IPS-18a (cell line): ENCODE measurements around the gene PRR5.

ENCODE experiments used
- H3K27ac ChIP-seq: one replicate; pipeline ENCODE4 v1.5.1; 2013; ENCODE audit warnings: low read length
- H3K27me3 ChIP-seq: one replicate; pipeline ENCODE4 v1.6.1; 2013; ENCODE audit warnings: mild to moderate bottlenecking, low read length; ENCODE audit not compliant: control insufficient read depth, insufficient read depth
- H3K36me3 ChIP-seq: one replicate; pipeline ENCODE4 v1.6.1; 2013; ENCODE audit warnings: low read depth, low read length; ENCODE audit not compliant: control insufficient read depth
- H3K4me1 ChIP-seq: one replicate; pipeline ENCODE4 v1.6.1; 2013; ENCODE audit warnings: low read depth, low read length; ENCODE audit not compliant: control insufficient read depth
- H3K4me3 ChIP-seq: one replicate; pipeline ENCODE4 v1.5.1; 2013; ENCODE audit warnings: low read length
- H3K9ac ChIP-seq: one replicate; pipeline ENCODE4 v1.6.1; 2013; ENCODE audit warnings: mild to moderate bottlenecking, low read length, moderate library complexity
- H3K9me3 ChIP-seq: one replicate; pipeline ENCODE4 v1.6.1; 2013; ENCODE audit warnings: low read depth, low read length; ENCODE audit not compliant: control insufficient read depth

Gene PRR5

GRCh38 chr22:44776605-44777363, 74.8 kb downstream of the PRR5 start:
- H3K9ac ChIP-seq = no peak overlapping the region
- no peak overlapping the region for H3K27ac ChIP-seq
- no peaks in the 10 kb centered on the region for H3K36me3 ChIP-seq
- H3K9me3 ChIP-seq = no peaks in the 10 kb centered on the region
- H3K4me3 ChIP-seq = no peak overlapping the region
- H3K27me3 ChIP-seq = no peaks in the 10 kb centered on the region
- peaks cover 4% of the 10 kb centered on the region for H3K4me1 ChIP-seq

- H3K4me3 ChIP-seq = no peak overlapping the region
- H3K27ac ChIP-seq = no peak overlapping the region
- no peaks in the 10 kb centered on the region for H3K36me3 ChIP-seq
- no peaks in the 10 kb centered on the region for H3K9me3 ChIP-seq
- H3K27me3 ChIP-seq = no peaks in the 10 kb centered on the region
- peaks cover 4% of the 10 kb centered on the region for H3K4me1 ChIP-seq
- H3K9ac ChIP-seq = no peak overlapping the region
Observed at GRCh38 chr22:44777364-44777755, 75.4 kb downstream of the PRR5 start.

GRCh38 chr22:44780876-44781449, 79.0 kb downstream of the PRR5 start:
- H3K9ac ChIP-seq = no peak overlapping the region
- no peak overlapping the region for H3K27ac ChIP-seq
- no peaks in the 10 kb centered on the region for H3K36me3 ChIP-seq
- no peaks in the 10 kb centered on the region for H3K27me3 ChIP-seq
- H3K9me3 ChIP-seq = no peaks in the 10 kb centered on the region
- no peak overlapping the region for H3K4me3 ChIP-seq
- peaks cover 6% of the 10 kb centered on the region for H3K4me1 ChIP-seq

- H3K27me3 ChIP-seq = no peaks in the 10 kb centered on the region
- no peak overlapping the region for H3K4me3 ChIP-seq
Observed at GRCh38 chr22:44782363-44782963, 80.5 kb downstream of the PRR5 start.

GRCh38 chr22:44783091-44783490, 81.1 kb downstream of the PRR5 start:
- Histone ChIP-seq H3K36me3 (no peaks in the 10 kb centered on the region), H3K27ac (no peak overlapping the region), H3K4me1 (peaks cover 2% of the 10 kb centered on the region), H3K9me3 (no peaks in the 10 kb centered on the region), H3K4me3 (no peak overlapping the region), H3K27me3 (no peaks in the 10 kb centered on the region), H3K9ac (no peak overlapping the region)

More at GRCh38 chr22:44782363-44782963, 80.5 kb downstream of the PRR5 start:
- peaks cover 2% of the 10 kb centered on the region for H3K4me1 ChIP-seq
- no peaks in the 10 kb centered on the region for H3K36me3 ChIP-seq
- no peak overlapping the region for H3K27ac ChIP-seq
- no peaks in the 10 kb centered on the region for H3K9me3 ChIP-seq
- H3K9ac ChIP-seq = no peak overlapping the region

GRCh38 chr22:44783581-44783980, 81.6 kb downstream of the PRR5 start:
- H3K9ac ChIP-seq = no peak overlapping the region
- H3K4me3 ChIP-seq = no peak overlapping the region
- H3K36me3 ChIP-seq = no peaks in the 10 kb centered on the region
- peaks cover 2% of the 10 kb centered on the region for H3K4me1 ChIP-seq
- H3K27me3 ChIP-seq = no peaks in the 10 kb centered on the region
- no peaks in the 10 kb centered on the region for H3K9me3 ChIP-seq
- H3K27ac ChIP-seq = no peak overlapping the region

GRCh38 chr22:44786136-44786535, 84.1 kb downstream of the PRR5 start:
- Histone ChIP-seq H3K9ac (no peak overlapping the region), H3K27ac (no peak overlapping the region), H3K4me1 (peaks cover 2% of the 10 kb centered on the region), H3K9me3 (no peaks in the 10 kb centered on the region), H3K36me3 (no peaks in the 10 kb centered on the region), H3K27me3 (no peaks in the 10 kb centered on the region), H3K4me3 (no peak overlapping the region)

GRCh38 chr22:44786610-44787009, 84.6 kb downstream of the PRR5 start:
- no peaks in the 10 kb centered on the region for H3K27me3 ChIP-seq
- peaks cover 2% of the 10 kb centered on the region for H3K4me1 ChIP-seq
- H3K4me3 ChIP-seq = no peak overlapping the region
- H3K36me3 ChIP-seq = no peaks in the 10 kb centered on the region
- no peak overlapping the region for H3K9ac ChIP-seq
- no peaks in the 10 kb centered on the region for H3K9me3 ChIP-seq
- no peak overlapping the region for H3K27ac ChIP-seq
